ENCODE results near the gene TTK.
"Not testable (repeated sequence)": the region's sequence is repeated elsewhere in the genome, so short reads cannot be mapped to it uniquely, and the experiment has no call there.

Gene TTK

GRCh38 chr6:80021131-80021530, 16.7 kb downstream of the TTK start:
- DNase-seq, result no peak
- Histone ChIP-seq H3K4me3 (ENCODE audit: control insufficient read depth in 1 of 7, extremely low read depth in 1 of 7, insufficient read depth in 4 of 7, low read depth in 2 of 7, low read length in 6 of 7) (no peak overlapping the region), H3K9me3 (ENCODE audit: control extremely low read depth in 1 of 5, control insufficient read depth in 4 of 5, insufficient read depth in 2 of 5, low read depth in 1 of 5, low read length in 4 of 5) (no peaks in the 10 kb centered on the region), H3K27me3 (replicated peaks in 2 of 5; ENCODE audit: control insufficient read depth in 4 of 5, insufficient read depth in 5 of 5, low read length in 4 of 5) (no peaks in the 10 kb centered on the region), H3K36me3 (ENCODE audit: control insufficient read depth in 4 of 4, insufficient read depth in 4 of 4, low read length in 3 of 4) (peaks cover 5 to 24% (median 12%) of the 10 kb centered on the region in 4 experiments), H3K27ac (ENCODE audit: insufficient read depth in 1 of 2, low read depth in 1 of 2, low read length in 2 of 2, poor library complexity in 1 of 2, severe bottlenecking in 2 of 2) (no peak overlapping the region), H3K4me1 (ENCODE audit: control extremely low read depth in 1 of 4, control insufficient read depth in 4 of 4, insufficient read depth in 4 of 4, low read length in 3 of 4) (no peaks in the 10 kb centered on the region)
- ChIA-PET POLR2A (no interaction called here), CTCF (no interaction called here)
- 83% methylated on average over 1 of the region's 3 CpGs for WGBS (ENCODE audit: insufficient coverage)

DNA sequence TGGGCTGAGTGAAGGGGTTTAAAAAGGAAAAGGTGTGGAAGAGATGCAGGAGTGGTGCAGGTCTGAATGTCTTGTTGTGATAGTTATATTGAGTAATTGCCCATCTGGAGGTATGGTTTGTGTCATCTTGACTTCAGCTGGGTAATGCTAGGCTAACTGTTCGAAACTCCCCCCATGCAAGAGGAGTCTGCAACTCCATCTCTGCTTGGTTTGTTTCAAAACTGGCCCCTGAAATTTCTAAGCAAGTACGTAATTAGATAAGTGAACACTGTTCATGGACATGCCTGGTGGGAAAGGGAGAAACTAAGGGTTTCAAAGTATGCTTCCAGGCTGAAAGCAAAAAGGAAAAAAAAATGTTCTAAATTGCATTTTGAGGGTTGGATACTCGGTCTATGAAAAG, 17.1 kb downstream of the TTK start:
- Histone ChIP-seq H3K27me3 (replicated peaks in 2 of 5; ENCODE audit: control insufficient read depth in 4 of 5, insufficient read depth in 5 of 5, low read length in 4 of 5) (no peaks in the 10 kb centered on the region), H3K4me3 (ENCODE audit: control insufficient read depth in 1 of 7, extremely low read depth in 1 of 7, insufficient read depth in 4 of 7, low read depth in 2 of 7, low read length in 6 of 7) (no peak overlapping the region), H3K27ac (ENCODE audit: insufficient read depth in 1 of 2, low read depth in 1 of 2, low read length in 2 of 2, poor library complexity in 1 of 2, severe bottlenecking in 2 of 2) (no peak overlapping the region), H3K4me1 (ENCODE audit: control extremely low read depth in 1 of 4, control insufficient read depth in 4 of 4, insufficient read depth in 4 of 4, low read length in 3 of 4) (no peaks in the 10 kb centered on the region), H3K36me3 (ENCODE audit: control insufficient read depth in 4 of 4, insufficient read depth in 4 of 4, low read length in 3 of 4) (peaks cover 8 to 21% (median 14%) of the 10 kb centered on the region in 4 experiments), H3K9me3 (ENCODE audit: control extremely low read depth in 1 of 5, control insufficient read depth in 4 of 5, insufficient read depth in 2 of 5, low read depth in 1 of 5, low read length in 4 of 5) (no peaks in the 10 kb centered on the region)
- POLR2A ChIA-PET, result no interaction called here
- WGBS (ENCODE audit: insufficient coverage), result 100% methylated on average over 1 of the region's 3 CpGs
- CTCF ChIA-PET, result no interaction called here
- no peak for DNase-seq

DNA sequence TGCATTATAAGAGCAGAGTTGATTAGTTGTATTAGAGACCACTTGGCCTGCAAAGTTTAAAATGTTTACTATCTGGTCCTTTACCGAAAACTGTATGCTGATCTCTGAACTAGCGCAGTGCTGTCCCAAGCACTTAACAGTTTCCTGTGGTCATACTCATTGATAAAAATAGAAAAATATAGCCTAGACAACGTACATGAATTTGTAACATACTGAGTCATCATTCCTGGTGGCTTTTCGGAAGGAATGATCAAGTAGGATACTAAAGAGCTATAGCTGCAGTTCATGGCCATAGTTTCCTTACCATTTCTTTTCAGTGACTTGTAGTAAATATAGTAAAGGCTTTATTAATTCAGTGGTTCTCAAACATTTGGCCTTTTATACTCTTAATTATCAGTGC, 18.4 kb downstream of the TTK start:
- DNase-seq, result no peak
- ChIA-PET CTCF (no interaction called here), POLR2A (no interaction called here)
- Histone ChIP-seq H3K9me3 (ENCODE audit: control extremely low read depth in 1 of 5, control insufficient read depth in 4 of 5, insufficient read depth in 2 of 5, low read depth in 1 of 5, low read length in 4 of 5) (no peaks in the 10 kb centered on the region), H3K27ac (ENCODE audit: insufficient read depth in 1 of 2, low read depth in 1 of 2, low read length in 2 of 2, poor library complexity in 1 of 2, severe bottlenecking in 2 of 2) (no peak overlapping the region), H3K36me3 (ENCODE audit: control insufficient read depth in 4 of 4, insufficient read depth in 4 of 4, low read length in 3 of 4) (peaks cover 6 to 26% (median 13%) of the 10 kb centered on the region in 4 experiments), H3K4me3 (ENCODE audit: control insufficient read depth in 1 of 7, extremely low read depth in 1 of 7, insufficient read depth in 4 of 7, low read depth in 2 of 7, low read length in 6 of 7) (no peak overlapping the region), H3K4me1 (ENCODE audit: control extremely low read depth in 1 of 4, control insufficient read depth in 4 of 4, insufficient read depth in 4 of 4, low read length in 3 of 4) (no peaks in the 10 kb centered on the region), H3K27me3 (replicated peaks in 2 of 5; ENCODE audit: control insufficient read depth in 4 of 5, insufficient read depth in 5 of 5, low read length in 4 of 5) (no peaks in the 10 kb centered on the region)
- 95% methylated on average over 4 of the region's 4 CpGs for WGBS (ENCODE audit: insufficient coverage)

DNA sequence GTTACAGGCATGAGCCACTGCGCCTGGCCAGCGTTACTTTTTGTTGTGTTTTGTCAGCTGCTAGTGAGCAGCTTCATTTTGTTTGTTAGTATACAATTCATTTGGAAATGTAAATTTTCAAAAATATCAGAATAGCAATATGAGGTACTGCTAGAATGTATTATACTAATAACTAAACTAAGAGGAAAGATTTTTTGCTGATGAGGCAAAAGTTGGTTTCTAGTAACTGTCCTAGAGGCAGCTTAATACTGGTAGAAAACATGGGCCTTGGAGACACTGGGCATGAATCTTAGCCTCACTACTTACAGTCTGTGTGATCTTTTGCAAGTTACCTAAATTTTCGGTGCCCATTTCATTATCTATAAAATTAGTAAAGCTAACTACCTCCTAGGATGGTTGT, 24.1 kb downstream of the TTK start:
- no peaks in the 10 kb centered on the region for H3K27me3 ChIP-seq (replicated peaks in 2 of 5; ENCODE audit: control insufficient read depth in 4 of 5, insufficient read depth in 5 of 5, low read length in 4 of 5)
- no peak overlapping the region for H3K4me3 ChIP-seq (ENCODE audit: control insufficient read depth in 1 of 7, extremely low read depth in 1 of 7, insufficient read depth in 4 of 7, low read depth in 2 of 7, low read length in 6 of 7)
- DNase-seq, result no peak
- no peak overlapping the region for H3K27ac ChIP-seq (ENCODE audit: insufficient read depth in 1 of 2, low read depth in 1 of 2, low read length in 2 of 2, poor library complexity in 1 of 2, severe bottlenecking in 2 of 2)
- no peaks in the 10 kb centered on the region for H3K4me1 ChIP-seq (ENCODE audit: control extremely low read depth in 1 of 4, control insufficient read depth in 4 of 4, insufficient read depth in 4 of 4, low read length in 3 of 4)
- H3K9me3 ChIP-seq (ENCODE audit: control extremely low read depth in 1 of 5, control insufficient read depth in 4 of 5, insufficient read depth in 2 of 5, low read depth in 1 of 5, low read length in 4 of 5), result no peaks in the 10 kb centered on the region
- H3K36me3 ChIP-seq (ENCODE audit: control insufficient read depth in 4 of 4, insufficient read depth in 4 of 4, low read length in 3 of 4), result peaks cover 10 to 47% (median 27%) of the 10 kb centered on the region in 4 experiments
- ChIA-PET POLR2A (interaction anchor here (0.6 kb wide), 1 partner anchor 230 kb away, joined by 3 read pairs; no protein-coding TSS in a partner anchor), CTCF (interaction anchor here (0.7 kb wide), 1 partner anchor 29 kb away, joined by 3 read pairs; no protein-coding TSS in a partner anchor)
- WGBS (ENCODE audit: insufficient coverage), result no CpG with 5 or more reads among the region's 3 CpGs

DNA sequence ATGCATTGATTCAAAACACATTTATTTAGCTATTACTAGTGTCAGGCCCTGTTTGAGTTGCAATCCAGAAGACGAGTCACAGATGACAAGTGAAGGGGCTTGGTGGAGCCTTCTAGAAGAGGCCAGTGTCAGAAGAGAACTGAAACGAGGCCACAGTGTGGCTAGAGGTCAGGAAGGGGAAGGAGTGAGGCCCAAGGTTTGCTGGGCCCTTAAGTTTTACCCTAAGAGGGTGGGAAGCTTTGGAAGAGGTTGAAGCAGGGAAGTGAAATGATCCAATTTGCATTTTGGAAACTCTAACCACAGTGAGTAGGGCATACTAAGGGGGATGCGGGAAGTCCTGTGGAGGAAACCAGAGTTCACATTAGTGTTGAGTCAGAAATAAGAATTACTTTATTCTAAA, 25.0 kb downstream of the TTK start:
- WGBS (ENCODE audit: insufficient coverage), result 95% methylated on average over 3 of the region's 3 CpGs
- H3K36me3 ChIP-seq (ENCODE audit: control insufficient read depth in 4 of 4, insufficient read depth in 4 of 4, low read length in 3 of 4), result peaks cover 10 to 47% (median 30%) of the 10 kb centered on the region in 4 experiments
- no peak overlapping the region for H3K27ac ChIP-seq (ENCODE audit: insufficient read depth in 1 of 2, low read depth in 1 of 2, low read length in 2 of 2, poor library complexity in 1 of 2, severe bottlenecking in 2 of 2)
- DNase-seq, result no peak
- H3K4me1 ChIP-seq (ENCODE audit: control extremely low read depth in 1 of 4, control insufficient read depth in 4 of 4, insufficient read depth in 4 of 4, low read length in 3 of 4), result no peaks in the 10 kb centered on the region
- no peaks in the 10 kb centered on the region for H3K27me3 ChIP-seq (replicated peaks in 2 of 5; ENCODE audit: control insufficient read depth in 4 of 5, insufficient read depth in 5 of 5, low read length in 4 of 5)
- no peak overlapping the region for H3K4me3 ChIP-seq (ENCODE audit: control insufficient read depth in 1 of 7, extremely low read depth in 1 of 7, insufficient read depth in 4 of 7, low read depth in 2 of 7, low read length in 6 of 7)
- H3K9me3 ChIP-seq (ENCODE audit: control extremely low read depth in 1 of 5, control insufficient read depth in 4 of 5, insufficient read depth in 2 of 5, low read depth in 1 of 5, low read length in 4 of 5), result no peaks in the 10 kb centered on the region
- CTCF ChIA-PET, result interaction anchor here (0.7 to 1.5 kb wide), 3 partner anchors 28 to 83 kb away, joined by 3 read pairs; no protein-coding TSS in a partner anchor
- POLR2A ChIA-PET, result no interaction called here

GRCh38 chr6:80048220-80048619, 43.8 kb downstream of the TTK start:
- WGBS (ENCODE audit: insufficient coverage), result 100% methylated on average over 1 of the region's 3 CpGs
- H3K4me1 ChIP-seq (ENCODE audit: control extremely low read depth in 1 of 4, control insufficient read depth in 4 of 4, insufficient read depth in 4 of 4, low read length in 3 of 4); POLR2A ChIA-PET; H3K9me3 ChIP-seq (ENCODE audit: control extremely low read depth in 1 of 5, control insufficient read depth in 4 of 5, insufficient read depth in 2 of 5, low read depth in 1 of 5, low read length in 4 of 5); DNase-seq; H3K27me3 ChIP-seq (replicated peaks in 2 of 5; ENCODE audit: control insufficient read depth in 4 of 5, insufficient read depth in 5 of 5, low read length in 4 of 5); H3K4me3 ChIP-seq (ENCODE audit: control insufficient read depth in 1 of 7, extremely low read depth in 1 of 7, insufficient read depth in 4 of 7, low read depth in 2 of 7, low read length in 6 of 7); H3K27ac ChIP-seq (ENCODE audit: insufficient read depth in 1 of 2, low read depth in 1 of 2, low read length in 2 of 2, poor library complexity in 1 of 2, severe bottlenecking in 2 of 2); CTCF ChIA-PET; H3K36me3 ChIP-seq (ENCODE audit: control insufficient read depth in 4 of 4, insufficient read depth in 4 of 4, low read length in 3 of 4): not testable (repeated sequence)

GRCh38 chr6:80060774-80061173, 56.3 kb downstream of the TTK start:
- H3K4me1 ChIP-seq (ENCODE audit: control extremely low read depth in 1 of 4, control insufficient read depth in 4 of 4, insufficient read depth in 4 of 4, low read length in 3 of 4), result no peaks in the 10 kb centered on the region
- POLR2A ChIA-PET, result no interaction called here
- no peaks in the 10 kb centered on the region for H3K36me3 ChIP-seq (ENCODE audit: control insufficient read depth in 4 of 4, insufficient read depth in 4 of 4, low read length in 3 of 4)
- no peak overlapping the region for H3K27ac ChIP-seq (ENCODE audit: insufficient read depth in 1 of 2, low read depth in 1 of 2, low read length in 2 of 2, poor library complexity in 1 of 2, severe bottlenecking in 2 of 2)
- CTCF ChIA-PET, result no interaction called here
- H3K27me3 ChIP-seq (replicated peaks in 2 of 5; ENCODE audit: control insufficient read depth in 4 of 5, insufficient read depth in 5 of 5, low read length in 4 of 5), result peaks cover 0 to 2% (median 0%) of the 10 kb centered on the region in 5 experiments
- no peak for DNase-seq
- no peaks in the 10 kb centered on the region for H3K9me3 ChIP-seq (ENCODE audit: control extremely low read depth in 1 of 5, control insufficient read depth in 4 of 5, insufficient read depth in 2 of 5, low read depth in 1 of 5, low read length in 4 of 5)
- H3K4me3 ChIP-seq (ENCODE audit: control insufficient read depth in 1 of 7, extremely low read depth in 1 of 7, insufficient read depth in 4 of 7, low read depth in 2 of 7, low read length in 6 of 7), result no peak overlapping the region

Data from common myeloid progenitor, CD34-positive (primary cell).